Measurements from ENCODE around the gene ATPAF1.

- TF ChIP-seq CTCF (IDR thresholded peaks at IDR 0.05 in 8 of 11, conservative IDR thresholded peaks at IDR 0.05 in 3 of 11) (no peak), POLR2AphosphoS5 (IDR thresholded peaks at IDR 0.05) (no peak)
Observed at GRCh38 chr1:46684670-46685069, 16.5 kb upstream of the ATPAF1 start.
